Endodermal cell (in vitro differentiated cells): Measurements from ENCODE around the gene FUT8. TPM values are rescaled to one million over a fixed set of nuclear protein-coding genes. Genes with fewer than 3 reads are reported as not detected.

Source experiments
- DNase-seq: peaks from one replicate; pipeline ENCODE4 v3.0.0-alpha.2; 2017
- H3K27ac ChIP-seq: 2 replicates; pipeline ENCODE4 v1.5.1; 2013; ENCODE audit warnings: mild to moderate bottlenecking, low read depth, low read length, moderate library complexity
- H3K27me3 ChIP-seq: 2 replicates; pipeline ENCODE4 v1.6.1; 2013; ENCODE audit warnings: mild to moderate bottlenecking, low read length, moderate library complexity; ENCODE audit not compliant: insufficient read depth, control insufficient read depth, poor library complexity, severe bottlenecking
- H3K36me3 ChIP-seq: 2 replicates; pipeline ENCODE4 v1.7.0; 2013; ENCODE audit warnings: mild to moderate bottlenecking, low read length, moderate library complexity; ENCODE audit not compliant: control insufficient read depth, insufficient read depth
- H3K4me1 ChIP-seq: one replicate; pipeline ENCODE4 v1.7.0; 2013; ENCODE audit warnings: low read length; ENCODE audit not compliant: control insufficient read depth, insufficient read depth
- H3K4me3 ChIP-seq: 2 replicates; pipeline ENCODE4 v1.5.1; 2013; ENCODE audit warnings: mild to moderate bottlenecking, low read length, moderate library complexity
- H3K9ac ChIP-seq: 2 replicates; pipeline ENCODE4 v1.6.1; 2013; ENCODE audit warnings: mild to moderate bottlenecking, low read length, moderate library complexity; ENCODE audit not compliant: poor library complexity, severe bottlenecking; ENCODE audit errors: extremely low read depth
- H3K9me3 ChIP-seq: 2 replicates; pipeline ENCODE4 v1.6.1; 2013; ENCODE audit warnings: mild to moderate bottlenecking, low read length, moderate library complexity; ENCODE audit not compliant: control insufficient read depth
- H3K27ac Mint-ChIP-seq: 2 replicates; pipeline ENCODE4 v1.8.0; 2020; ENCODE audit warnings: mixed read lengths
- H3K27me3 Mint-ChIP-seq: 2 replicates; pipeline ENCODE4 v1.8.0; 2021; ENCODE audit warnings: mild to moderate bottlenecking, mixed read lengths; ENCODE audit not compliant: insufficient read depth
- H3K36me3 Mint-ChIP-seq: 2 replicates; pipeline ENCODE4 v1.8.0; 2020; ENCODE audit warnings: low read depth, mixed read lengths
- H3K4me1 Mint-ChIP-seq: 2 replicates; pipeline ENCODE4 v1.8.0; 2020; ENCODE audit warnings: mixed read lengths
- H3K4me3 Mint-ChIP-seq: 2 replicates; pipeline ENCODE4 v1.8.0; 2020; ENCODE audit warnings: mild to moderate bottlenecking, moderate library complexity, mixed read lengths
- H3K9me3 Mint-ChIP-seq: 2 replicates; pipeline ENCODE4 v1.8.0; 2020; ENCODE audit warnings: mild to moderate bottlenecking, mixed read lengths
- CTCF ChIP-seq: fragments of 200-600 bp; sonication (generic); conservative IDR thresholded peaks from 2 replicates; pipeline ENCODE4 v1.5.0; 2021; ENCODE audit warnings: antibody characterized with exemption, mild to moderate bottlenecking
- WGBS, 2 experiments: methylation state at CpG; one replicate each; pipeline versions ENCODE4 v1.1.5 to v1.1.7; 2013; ENCODE audit warnings: missing lambda C conversion rate in 2 of 2, mixed read lengths in 1 of 2; ENCODE audit not compliant: insufficient coverage in 1 of 2, insufficient read length in 1 of 2; 5-methylcytosine and 5-hydroxymethylcytosine counted together
- total RNA-seq, 2 donors: library from RNA; stranded (reverse); fragmentation: NEBNext Ultra II Directional in 1 of 2; extraction: Animal tissue kit (Norgen Biotek cat#: 25700) in 1 of 2; gene quantifications; 2 replicates in 1 of 2; 3 replicates in 1 of 2; pipeline ENCODE4 v1.2.1, GENCODE V29; 2021

Gene FUT8
- total RNA-seq, 2 donors from 2014 or later = 63.9 to 76.9 TPM

- H3K9me3 ChIP-seq = peaks cover 16% of the 10 kb centered on the region
- H3K4me3 ChIP-seq = no peak overlapping the region
- Mint-ChIP-seq H3K4me3 (no peak overlapping the region), H3K36me3 (peaks cover 7% of the 10 kb centered on the region), H3K4me1 (peaks cover 4% of the 10 kb centered on the region), H3K27me3 (peaks cover 37% of the 10 kb centered on the region), H3K9me3 (peaks cover 11% of the 10 kb centered on the region), H3K27ac (no peak overlapping the region)
- no peak overlapping the region for H3K9ac ChIP-seq
- no peak for TF ChIP-seq CTCF
- no peaks in the 10 kb centered on the region for H3K36me3 ChIP-seq
- no peaks in the 10 kb centered on the region for H3K27me3 ChIP-seq
- no peaks in the 10 kb centered on the region for H3K4me1 ChIP-seq
- DNase-seq = no peak
- 94 to 96% methylated on average over 5 to 6 of the region's 6 CpGs for WGBS, 2 experiments
- H3K27ac ChIP-seq = no peak overlapping the region
These were observed 83.9 kb downstream of the FUT8 start for GRCh38 chr14:65496178-65496993.

GRCh38 chr14:65499138-65499537 lies 86.6 kb downstream of the FUT8 start:
- Histone ChIP-seq H3K9ac (no peak overlapping the region), H3K27me3 (no peaks in the 10 kb centered on the region), H3K4me1 (no peaks in the 10 kb centered on the region), H3K27ac (no peak overlapping the region), H3K4me3 (no peak overlapping the region), H3K36me3 (no peaks in the 10 kb centered on the region), H3K9me3 (peaks cover 16% of the 10 kb centered on the region)
- no peak for DNase-seq
- Mint-ChIP-seq H3K36me3 (peaks cover 7% of the 10 kb centered on the region), H3K27me3 (peaks cover 65% of the 10 kb centered on the region), H3K4me3 (no peak overlapping the region), H3K4me1 (peaks cover 11% of the 10 kb centered on the region), H3K9me3 (peaks cover 11% of the 10 kb centered on the region), H3K27ac (no peak overlapping the region)
- TF ChIP-seq CTCF = no peak

GRCh38 chr14:65500075-65500474 lies 87.5 kb downstream of the FUT8 start:
- no peaks in the 10 kb centered on the region for H3K36me3 ChIP-seq
- no peaks in the 10 kb centered on the region for H3K27me3 ChIP-seq
- no peak for TF ChIP-seq CTCF
- WGBS, 2 experiments = 94 to 100% methylated on average over 2 to 4 of the region's 4 CpGs
- H3K4me1 ChIP-seq = no peaks in the 10 kb centered on the region
- Mint-ChIP-seq H3K4me3 (no peak overlapping the region), H3K27ac (no peak overlapping the region), H3K36me3 (peaks cover 7% of the 10 kb centered on the region), H3K4me1 (peaks cover 11% of the 10 kb centered on the region), H3K9me3 (peaks cover 11% of the 10 kb centered on the region), H3K27me3 (peaks cover 74% of the 10 kb centered on the region)
- no peak overlapping the region for H3K4me3 ChIP-seq
- no peak overlapping the region for H3K9ac ChIP-seq
- no peak for DNase-seq
- H3K9me3 ChIP-seq = peaks cover 16% of the 10 kb centered on the region
- H3K27ac ChIP-seq = no peak overlapping the region
